HEK293 (cell line): Measurements from ENCODE around the gene CHRNA4.

Experiments
- CTCF ChIA-PET: fragments of 350-600 bp; formaldehyde crosslinking; extraction: SDS; loops from one replicate; lab custom pipeline; 2021; ENCODE audit warnings: antibody characterized with exemption; lab: Yijun Ruan, JAX
- POLR2A ChIA-PET: fragments of 300-600 bp; formaldehyde crosslinking; extraction: SDS; loops from one replicate; lab custom pipeline; 2020; ENCODE audit warnings: antibody characterized with exemption, inconsistent platforms; lab: Yijun Ruan, JAX
- H3K27ac ChIP-seq: fragments of 200-500 bp; sonication (Bioruptor generic); 2 replicates; pipeline ENCODE4 v1.5.1; 2014; ENCODE audit warnings: low read depth, low read length, control low read depth, inconsistent platforms; ENCODE audit errors: extremely low read depth
- H3K36me3 ChIP-seq, 2 experiments: fragments of 200-500 bp in 1 of 2; sonication (Bioruptor generic) in 1 of 2; 1 replicate in 1 of 2; 2 replicates in 1 of 2; pipeline ENCODE4 v1.5.1; 2014 to 2017; ENCODE audit warnings: inconsistent platforms in 2 of 2, low read length in 2 of 2; ENCODE audit not compliant: control insufficient read depth in 2 of 2, insufficient read depth in 1 of 2
- H3K4me1 ChIP-seq: fragments of 200-500 bp; sonication (Bioruptor generic); 2 replicates; pipeline ENCODE4 v1.5.1; 2014; ENCODE audit warnings: mild to moderate bottlenecking, low read length, inconsistent platforms; ENCODE audit not compliant: control insufficient read depth, insufficient read depth
- H3K4me3 ChIP-seq: 2 replicates; pipeline ENCODE4 v1.5.1; 2011; ENCODE audit warnings: low read depth, mild to moderate bottlenecking, control low read depth, low read length, moderate library complexity
- H3K9me3 ChIP-seq: fragments of 200-500 bp; sonication (Bioruptor generic); 2 replicates; pipeline ENCODE4 v1.5.1; 2014; ENCODE audit warnings: low read depth, low read length, inconsistent platforms; ENCODE audit not compliant: control insufficient read depth, insufficient read depth
- HIC1 ChIP-seq: fragments of 450-650 bp; formaldehyde crosslinking; IDR thresholded peaks from 2 replicates; pipeline ENCODE4 v1.5.1; 2016; ENCODE audit warnings: missing biosample characterization, missing genetic modification characterization
- PRDM10 ChIP-seq: fragments of 450-650 bp; formaldehyde crosslinking; IDR thresholded peaks from 2 replicates; pipeline ENCODE4 v1.5.1; 2016; ENCODE audit warnings: missing biosample characterization, missing genetic modification characterization
- SETDB1 ChIP-seq: IDR thresholded peaks from one replicate; pipeline ENCODE4 v1.6.1; 2017; ENCODE audit warnings: mild to moderate bottlenecking, low read length, moderate library complexity, mixed read lengths; ENCODE audit not compliant: insufficient read length
- TRIM28 ChIP-seq: IDR thresholded peaks from 2 replicates; pipeline ENCODE4 v1.6.1; 2011; ENCODE audit warnings: low read length, control low read depth, borderline replicate concordance
- YY2 ChIP-seq: fragments of 450-650 bp; formaldehyde crosslinking; IDR thresholded peaks from 2 replicates; pipeline ENCODE4 v1.5.1; 2016; ENCODE audit warnings: missing biosample characterization, missing genetic modification characterization
- ZFP41 ChIP-seq: fragments of 450-650 bp; formaldehyde crosslinking; IDR thresholded peaks from 2 replicates; pipeline ENCODE4 v1.5.1; 2016; ENCODE audit warnings: missing biosample characterization, missing genetic modification characterization, borderline replicate concordance
- ZFP69B ChIP-seq: fragments of 450-650 bp; formaldehyde crosslinking; IDR thresholded peaks from 2 replicates; pipeline ENCODE4 v1.5.1; 2016; ENCODE audit warnings: missing biosample characterization, missing genetic modification characterization
- ZNF112 ChIP-seq: fragments of 450-650 bp; formaldehyde crosslinking; IDR thresholded peaks from 2 replicates; pipeline ENCODE4 v1.5.0; 2017; ENCODE audit warnings: missing biosample characterization, missing genetic modification characterization
- ZNF202 ChIP-seq: fragments of 450-650 bp; formaldehyde crosslinking; IDR thresholded peaks from 2 replicates; pipeline ENCODE4 v1.5.1; 2016; ENCODE audit warnings: missing biosample characterization, missing genetic modification characterization, borderline replicate concordance
- ZNF404 ChIP-seq: fragments of 450-650 bp; formaldehyde crosslinking; IDR thresholded peaks from 2 replicates; pipeline ENCODE4 v1.5.1; 2017; ENCODE audit warnings: missing biosample characterization, missing genetic modification characterization
- ZNF560 ChIP-seq: fragments of 450-650 bp; formaldehyde crosslinking; IDR thresholded peaks from 2 replicates; pipeline ENCODE4 v1.5.1; 2017; ENCODE audit warnings: missing biosample characterization, missing genetic modification characterization, borderline replicate concordance
- ZNF585B ChIP-seq: fragments of 450-650 bp; formaldehyde crosslinking; IDR thresholded peaks from 2 replicates; pipeline ENCODE4 v1.5.1; 2016; ENCODE audit warnings: missing biosample characterization, missing genetic modification characterization
- ZNF660 ChIP-seq: fragments of 450-650 bp; IDR thresholded peaks from 2 replicates; pipeline ENCODE4 v1.5.1; 2018; ENCODE audit warnings: missing biosample characterization, mild to moderate bottlenecking, missing genetic modification characterization
- ZNF747 ChIP-seq: fragments of 450-650 bp; formaldehyde crosslinking; IDR thresholded peaks from 2 replicates; pipeline ENCODE4 v1.5.1; 2016; ENCODE audit warnings: missing biosample characterization, missing genetic modification characterization

CHRNA4 gene

GRCh38 chr20:63401384-63402110, 40.4 kb upstream of the CHRNA4 start:
- Histone ChIP-seq H3K4me3 (no peak overlapping the region), H3K27ac (no peak overlapping the region), H3K9me3 (no peaks in the 10 kb centered on the region), H3K36me3 (no peaks in the 10 kb centered on the region), H3K4me1 (no peaks in the 10 kb centered on the region)
- POLR2A ChIA-PET: no interaction called here
- TF ChIP-seq ZFP41 (tag by site-specific recombination) (no peak), ZNF112 (tag by site-specific recombination) (no peak), PRDM10 (no peak), ZNF560 (tag by site-specific recombination) (no peak), TRIM28 (no peak), ZNF585B (no peak), YY2 (tag by site-specific recombination) (no peak), ZNF660 (tag by site-specific recombination) (no peak), ZFP69B (tag by site-specific recombination) (no peak), SETDB1 (no peak), ZNF202 (tag by site-specific recombination) (no peak), ZNF747 (tag by site-specific recombination) (no peak)
- TF ChIP-seq, all 188 proteins: peak for 0
- CTCF ChIA-PET: interaction anchor here (0.6 to 1.9 kb wide), 3 partner anchors 20 to 572 kb away, joined by 4 to 5 read pairs (median 4); no protein-coding TSS in a partner anchor

- ChIA-PET CTCF (interaction anchor here (0.6 kb wide), 1 partner anchor 83 kb away, joined by 8 read pairs; no protein-coding TSS in a partner anchor), POLR2A (no interaction called here)
Measured at GRCh38 chr20:63400486-63401210, 39.5 kb upstream of the CHRNA4 start.

More at GRCh38 chr20:63400486-63401210, 39.5 kb upstream of the CHRNA4 start:
- no peaks in the 10 kb centered on the region for H3K9me3 ChIP-seq
- no peaks in the 10 kb centered on the region for H3K4me1 ChIP-seq
- no peak overlapping the region for H3K27ac ChIP-seq
- no peak for TF ChIP-seq ZNF404
- TF ChIP-seq HIC1 (tag by site-specific recombination): peak; percentile 48; the same call in 1 of the 2 replicates
- no peak overlapping the region for H3K4me3 ChIP-seq
- H3K36me3 ChIP-seq: no peaks in the 10 kb centered on the region
